Glomerular visceral epithelial cell (primary cell): ENCODE measurements around the gene ZNF618.
"Not testable (repeated sequence)": the region's sequence is repeated elsewhere in the genome, so short reads cannot be mapped to it uniquely, and the experiment has no call there.

ENCODE experiments used
- DNase-seq: peaks from one replicate; pipeline ENCODE4 v3.0.0-alpha.2; 2016; ENCODE audit errors: extremely low spot score

The ZNF618 gene

DNA sequence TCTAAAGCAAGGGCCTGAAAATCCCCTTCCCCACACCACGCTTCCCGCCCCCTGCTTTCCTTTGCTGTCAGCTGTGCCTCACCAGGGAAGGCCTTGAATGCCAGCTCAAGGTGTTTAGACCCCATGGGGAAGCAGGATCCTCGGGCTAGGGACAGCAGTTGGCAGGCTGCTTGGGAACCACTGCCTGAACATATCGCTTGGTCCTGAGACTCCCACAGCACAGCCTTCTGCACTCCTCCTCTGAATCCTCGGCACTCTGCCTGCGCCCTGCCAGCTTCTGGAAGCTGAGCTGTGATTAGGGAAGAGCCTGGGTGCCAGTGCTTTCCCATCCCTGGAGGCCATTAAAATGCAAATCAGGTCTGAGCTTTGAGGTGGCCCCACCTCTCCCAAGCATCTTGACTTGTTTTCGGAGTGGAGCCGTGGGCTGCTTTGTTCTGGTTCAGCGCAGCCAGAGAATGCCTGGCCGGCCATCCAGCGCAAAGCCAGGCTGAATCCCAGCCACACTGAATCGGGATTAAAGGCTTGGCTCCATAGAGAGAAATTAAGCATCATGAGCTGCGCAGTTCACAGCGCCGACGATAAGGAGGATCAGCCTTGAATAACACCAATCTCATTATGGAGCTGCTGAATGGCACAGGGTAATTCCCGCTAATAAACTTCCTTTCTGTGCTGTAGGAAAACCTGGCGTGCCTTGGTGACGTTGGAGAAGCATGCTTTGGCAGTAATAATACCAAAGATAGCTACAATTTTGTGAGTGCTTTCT lies 162.0 kb downstream of the ZNF618 start:
- peak; percentile 46 for DNase-seq

GRCh38 chr9:114038724-114039313 lies 162.7 kb downstream of the ZNF618 start:
- DNase-seq = no peak

GRCh38 chr9:114039484-114039883 lies 163.4 kb downstream of the ZNF618 start:
- DNase-seq = no peak

GRCh38 chr9:114043660-114044059 lies 167.6 kb downstream of the ZNF618 start:
- not testable (repeated sequence) for DNase-seq

GRCh38 chr9:114046237-114046755 lies 170.2 kb downstream of the ZNF618 start:
- DNase-seq = no peak

GRCh38 chr9:114046875-114047274 lies 170.8 kb downstream of the ZNF618 start:
- no peak for DNase-seq

- no peak for DNase-seq
Measured at GRCh38 chr9:114047717-114048116, 171.6 kb downstream of the ZNF618 start.

DNA sequence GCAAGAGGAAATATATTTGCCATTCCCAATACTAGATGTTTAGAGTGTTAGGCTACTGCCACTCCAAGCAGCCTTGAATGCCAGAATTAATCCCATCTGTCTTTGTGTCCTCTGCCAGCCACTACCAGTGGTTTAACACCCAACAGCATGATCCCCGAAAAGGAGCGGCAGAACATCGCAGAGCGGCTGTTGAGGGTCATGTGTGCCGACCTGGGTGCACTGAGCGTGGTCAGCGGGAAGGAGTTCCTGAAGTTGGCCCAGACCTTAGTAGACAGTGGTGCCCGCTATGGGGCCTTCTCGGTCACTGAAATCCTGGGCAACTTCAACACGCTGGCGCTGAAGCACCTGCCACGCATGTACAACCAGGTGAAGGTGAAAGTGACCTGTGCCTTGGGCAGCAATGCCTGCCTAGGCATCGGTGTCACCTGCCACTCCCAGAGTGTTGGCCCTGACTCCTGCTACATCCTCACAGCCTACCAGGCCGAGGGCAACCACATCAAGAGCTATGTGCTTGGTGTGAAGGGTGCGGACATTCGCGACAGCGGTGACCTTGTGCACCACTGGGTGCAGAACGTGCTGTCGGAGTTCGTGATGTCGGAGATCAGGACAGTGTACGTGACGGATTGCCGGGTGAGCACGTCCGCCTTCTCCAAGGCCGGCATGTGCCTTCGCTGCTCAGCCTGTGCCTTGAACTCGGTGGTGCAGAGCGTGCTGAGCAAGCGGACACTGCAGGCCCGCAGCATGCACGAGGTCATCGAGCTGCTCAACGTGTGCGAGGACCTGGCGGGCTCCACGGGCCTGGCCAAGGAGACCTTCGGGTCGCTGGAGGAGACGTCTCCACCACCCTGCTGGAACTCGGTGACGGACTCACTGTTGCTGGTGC lies 172.7 kb downstream of the ZNF618 start:
- DNase-seq = no peak

GRCh38 chr9:114049441-114050225 lies 173.5 kb downstream of the ZNF618 start:
- DNase-seq = no peak

DNA sequence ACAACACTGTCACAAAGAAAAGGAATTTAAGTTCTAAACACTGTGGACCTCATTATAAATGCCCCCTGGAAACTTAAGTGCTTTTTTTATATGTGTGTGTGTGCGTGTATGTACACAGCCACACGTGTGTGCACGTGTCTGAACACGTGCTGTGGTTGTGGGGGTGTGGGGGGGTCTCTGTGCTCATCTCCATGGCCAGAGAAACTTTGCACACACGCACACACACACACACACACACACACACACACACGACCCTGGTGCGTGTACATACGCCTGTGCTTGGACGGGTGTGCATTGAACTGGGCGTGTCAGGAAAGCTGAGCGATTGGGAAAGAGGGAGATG lies 174.1 kb downstream of the ZNF618 start:
- DNase-seq = no peak

DNA sequence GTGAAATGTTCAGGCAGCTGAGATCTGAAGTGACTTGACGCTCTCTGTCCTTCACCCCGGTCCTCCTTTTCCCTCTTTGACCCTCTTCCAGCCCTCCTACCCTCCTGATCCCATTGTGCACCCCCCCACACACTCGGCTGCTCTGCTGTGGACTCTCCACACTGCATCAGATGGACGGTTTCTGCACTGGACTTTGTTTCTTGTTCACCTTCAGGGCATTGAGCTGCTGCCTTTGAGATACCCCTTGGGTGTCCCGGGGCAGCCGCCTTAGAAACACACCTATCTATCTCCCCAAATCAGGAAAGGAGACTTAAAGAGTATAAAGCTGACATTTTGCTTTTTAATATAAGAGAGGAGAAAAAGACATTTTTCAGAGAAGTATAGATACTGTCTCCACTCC lies 174.5 kb downstream of the ZNF618 start:
- DNase-seq = no peak

DNA sequence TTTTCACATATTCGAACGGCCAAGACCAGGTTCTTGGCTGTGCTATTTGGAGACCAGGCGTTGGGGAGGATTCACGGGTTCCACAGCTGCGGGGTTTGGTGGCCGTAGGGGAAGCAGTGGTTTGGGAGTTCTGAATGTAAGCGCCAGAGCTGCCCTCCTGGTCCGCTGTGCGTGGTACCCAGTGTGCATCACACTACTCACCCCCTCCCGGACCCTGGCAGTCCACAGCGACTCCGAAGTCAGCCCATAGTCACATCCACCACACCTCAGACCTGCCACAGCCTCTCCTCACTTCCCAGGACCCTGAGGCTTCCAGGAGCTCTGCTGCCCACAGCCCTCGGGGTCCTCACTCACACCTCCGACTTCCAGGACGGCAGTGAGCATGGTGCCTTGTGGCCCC lies 175.2 kb downstream of the ZNF618 start:
- DNase-seq = no peak

DNA sequence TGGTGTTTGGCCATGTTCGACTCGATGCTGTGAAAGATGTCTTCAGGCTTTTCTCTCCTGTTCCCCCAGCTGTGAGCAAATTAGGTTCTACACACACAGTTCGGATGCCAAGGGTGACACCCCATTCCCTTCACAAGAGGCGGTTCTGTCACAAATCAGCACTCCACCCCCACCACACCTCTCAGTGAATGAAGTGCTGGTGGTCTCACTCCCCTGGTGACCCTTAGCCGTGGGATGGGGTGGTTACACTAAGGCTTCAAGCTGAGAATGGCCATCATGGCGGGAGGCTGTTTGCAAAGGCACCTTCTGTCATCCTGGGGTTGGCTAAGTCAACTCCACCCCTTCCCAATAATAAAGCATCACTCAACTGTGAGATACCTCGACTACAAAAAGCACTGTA lies 175.6 kb downstream of the ZNF618 start:
- DNase-seq = no peak

GRCh38 chr9:114053246-114054005 lies 177.3 kb downstream of the ZNF618 start:
- DNase-seq = no peak

- DNase-seq = no peak
Measured at GRCh38 chr9:114054191-114054690, 178.1 kb downstream of the ZNF618 start.

- DNase-seq = no peak
Measured at GRCh38 chr9:114055061-114055460, 179.0 kb downstream of the ZNF618 start.

DNA sequence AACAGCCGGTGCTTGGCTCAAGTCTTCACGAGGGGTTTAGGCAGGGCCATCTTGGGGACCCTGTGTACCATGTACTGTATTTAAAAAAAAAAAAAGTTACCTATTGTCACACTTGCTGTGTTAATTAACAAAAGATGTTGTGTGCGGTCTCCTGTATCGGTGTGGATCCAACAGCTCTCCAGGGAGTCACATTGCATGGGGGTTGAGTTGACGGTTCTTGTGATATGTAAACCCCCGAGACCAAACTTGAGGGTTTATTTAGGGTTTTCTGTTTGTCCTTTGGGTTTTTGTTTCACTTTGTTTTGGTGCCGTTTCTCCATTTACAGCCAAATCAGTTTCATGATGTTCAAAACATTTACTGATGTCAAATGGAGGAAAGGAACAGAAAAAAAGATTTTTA lies 179.8 kb downstream of the ZNF618 start:
- DNase-seq = no peak

GRCh38 chr9:114056527-114056926 lies 180.4 kb downstream of the ZNF618 start:
- no peak for DNase-seq

- no peak for DNase-seq
Measured at GRCh38 chr9:114057161-114057885, 181.2 kb downstream of the ZNF618 start.

DNA sequence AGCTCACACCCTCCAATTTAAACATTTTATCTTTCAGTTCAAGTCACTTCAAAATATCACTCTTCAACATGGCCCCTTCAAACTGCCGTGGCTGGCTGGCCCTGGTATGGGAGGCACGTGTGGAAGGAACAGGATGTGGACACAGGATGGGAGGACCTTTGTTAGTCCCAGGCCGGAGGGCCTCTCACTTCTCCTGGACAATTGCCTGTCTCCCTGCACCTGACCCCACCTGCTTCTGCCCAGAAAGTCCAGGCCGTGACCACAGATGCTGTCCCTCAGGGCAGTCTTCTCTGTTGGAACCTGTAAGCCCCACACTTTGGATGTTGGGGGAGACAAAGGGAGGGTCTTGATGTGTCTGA lies 182.6 kb downstream of the ZNF618 start:
- no peak for DNase-seq
